ENCODE results near the gene SNAP29.
"Not testable (repeated sequence)": the region's sequence is repeated elsewhere in the genome, so short reads cannot be mapped to it uniquely, and the experiment has no call there.

Gene SNAP29

DNA sequence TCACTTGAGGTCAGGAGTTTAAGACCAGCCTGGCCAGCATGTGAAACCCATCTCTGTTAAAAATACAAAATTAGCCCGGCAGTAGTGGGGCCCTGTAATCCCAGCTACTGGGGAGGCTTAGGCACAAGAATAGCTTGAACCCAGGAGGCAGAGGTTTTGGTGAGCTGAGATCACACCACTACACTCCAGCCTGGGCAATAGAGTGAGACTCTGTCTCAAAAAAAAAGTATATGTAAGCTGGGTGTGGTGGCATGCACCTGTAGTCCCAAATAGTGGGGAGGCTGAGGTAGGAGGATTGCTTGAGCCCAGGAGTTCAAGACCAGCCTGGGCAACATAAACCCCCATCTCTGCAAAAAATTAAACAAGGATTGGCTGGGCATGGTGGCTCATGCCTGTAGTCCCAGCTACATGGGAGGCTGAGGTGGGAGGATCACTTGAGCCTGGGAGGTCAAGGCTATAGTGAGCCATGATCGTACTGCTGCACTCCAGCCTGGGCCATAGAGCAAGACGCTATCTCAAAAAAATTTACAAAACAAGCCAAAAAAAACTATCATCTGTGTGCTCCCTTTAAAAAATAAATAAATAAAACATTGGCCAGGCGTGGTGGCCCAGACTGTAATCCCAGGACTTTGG, 69.2 kb downstream of the SNAP29 start:
- no peak for DNase-seq (ENCODE audit: low read depth in 4 of 4, low spot score in 1 of 4)

DNA sequence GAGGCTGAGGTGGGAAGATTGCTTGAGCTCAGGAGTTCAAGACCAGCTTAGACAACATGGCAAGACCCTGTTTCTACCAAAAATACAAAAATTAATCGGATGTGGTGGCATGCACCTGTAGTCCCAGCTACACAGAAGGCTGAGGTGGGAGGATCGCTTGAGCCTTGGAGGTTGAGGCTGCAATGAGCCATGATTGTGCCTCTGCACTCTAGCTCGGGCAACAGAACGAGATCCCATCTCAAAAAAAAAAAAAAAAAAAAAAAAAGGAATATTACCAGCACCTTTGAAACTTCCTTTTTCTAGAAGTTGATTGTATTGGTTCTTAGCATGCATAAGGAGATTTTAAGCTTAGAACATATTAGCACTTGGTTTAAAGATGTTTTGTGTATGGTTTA, 69.8 kb downstream of the SNAP29 start:
- DNase-seq (ENCODE audit: low read depth in 4 of 4, low spot score in 1 of 4) = no peak

DNA sequence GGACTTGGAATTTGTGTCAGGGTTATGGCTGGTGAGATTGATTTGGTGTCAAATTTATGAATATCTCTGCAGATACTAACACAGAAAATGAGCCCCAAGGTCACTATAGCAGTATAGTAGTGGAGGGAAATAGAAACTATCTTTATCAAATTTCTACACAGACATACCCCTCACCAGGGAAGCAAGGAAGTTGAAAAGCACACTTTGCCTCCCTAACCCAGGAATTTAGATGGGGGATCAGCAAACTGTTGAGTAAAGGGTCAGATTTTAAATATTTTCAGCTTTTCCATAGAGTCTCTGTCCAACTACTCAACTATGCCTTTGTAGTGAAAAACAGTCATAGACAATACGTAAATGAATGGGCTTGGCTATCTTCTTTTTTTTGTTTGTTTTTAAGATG, 71.2 kb downstream of the SNAP29 start:
- no peak for DNase-seq (ENCODE audit: low read depth in 4 of 4, low spot score in 1 of 4)

DNA sequence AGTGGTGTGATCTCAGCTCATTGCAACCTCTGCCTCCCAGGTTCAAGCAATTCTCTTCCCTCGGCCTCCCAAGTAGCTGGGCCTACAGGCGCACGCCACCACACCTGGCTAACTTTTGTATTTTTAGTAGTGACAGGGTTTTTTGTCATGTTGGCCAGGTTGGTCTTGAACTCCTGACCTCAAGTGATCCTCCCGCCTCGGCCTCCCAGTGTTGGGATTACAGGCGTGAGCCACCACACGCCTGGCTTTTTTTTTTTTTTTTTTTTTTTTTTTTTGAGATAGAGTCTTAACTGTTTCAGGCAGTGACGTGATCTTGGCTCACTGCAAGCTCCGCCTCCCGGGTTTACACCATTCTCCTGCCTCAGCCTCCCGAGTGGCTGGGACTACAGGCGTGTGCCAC, 71.6 kb downstream of the SNAP29 start:
- not testable (repeated sequence) for DNase-seq (ENCODE audit: low read depth in 4 of 4, low spot score in 1 of 4)

DNA sequence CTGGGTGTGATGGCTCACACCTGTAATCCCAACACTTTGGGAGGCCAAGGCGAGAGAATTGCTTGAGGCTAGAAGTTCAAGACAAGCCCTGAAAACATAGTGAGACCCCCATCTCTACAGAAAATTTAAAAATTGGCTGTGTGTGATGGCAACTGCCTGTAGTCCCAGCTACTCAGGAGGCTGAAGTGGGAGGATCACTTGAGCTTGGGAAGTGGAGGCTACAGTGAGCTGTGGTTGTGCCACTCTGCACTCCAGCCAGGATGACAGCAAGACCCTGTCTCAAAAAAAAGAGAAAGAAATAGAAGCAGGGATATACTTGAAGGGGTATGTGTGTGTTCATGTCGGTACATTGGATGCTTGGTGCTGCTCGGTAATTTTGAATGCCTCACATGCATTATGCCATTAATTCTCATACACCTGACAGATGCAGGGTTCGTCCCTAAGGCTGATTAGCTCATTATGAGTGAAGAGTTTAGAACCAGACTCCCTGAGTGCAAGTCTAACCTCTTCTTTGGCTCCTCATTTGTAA, 72.4 kb downstream of the SNAP29 start:
- no peak for DNase-seq (ENCODE audit: low read depth in 4 of 4, low spot score in 1 of 4)

DNA sequence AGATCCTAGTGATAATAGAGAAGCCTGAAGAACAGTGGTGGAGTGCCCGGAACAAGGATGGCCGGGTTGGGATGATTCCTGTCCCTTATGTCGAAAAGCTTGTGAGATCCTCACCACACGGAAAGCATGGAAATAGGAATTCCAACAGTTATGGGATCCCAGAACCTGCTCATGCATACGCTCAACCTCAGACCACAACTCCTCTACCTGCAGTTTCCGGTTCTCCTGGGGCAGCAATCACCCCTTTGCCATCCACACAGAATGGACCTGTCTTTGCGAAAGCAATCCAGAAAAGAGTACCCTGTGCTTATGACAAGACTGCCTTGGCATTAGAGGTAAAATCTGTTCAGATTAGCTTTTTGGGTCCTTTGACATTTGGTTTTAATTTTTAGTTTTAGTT, 75.1 kb downstream of the SNAP29 start:
- no peak for DNase-seq (ENCODE audit: low read depth in 4 of 4, low spot score in 1 of 4)

DNA sequence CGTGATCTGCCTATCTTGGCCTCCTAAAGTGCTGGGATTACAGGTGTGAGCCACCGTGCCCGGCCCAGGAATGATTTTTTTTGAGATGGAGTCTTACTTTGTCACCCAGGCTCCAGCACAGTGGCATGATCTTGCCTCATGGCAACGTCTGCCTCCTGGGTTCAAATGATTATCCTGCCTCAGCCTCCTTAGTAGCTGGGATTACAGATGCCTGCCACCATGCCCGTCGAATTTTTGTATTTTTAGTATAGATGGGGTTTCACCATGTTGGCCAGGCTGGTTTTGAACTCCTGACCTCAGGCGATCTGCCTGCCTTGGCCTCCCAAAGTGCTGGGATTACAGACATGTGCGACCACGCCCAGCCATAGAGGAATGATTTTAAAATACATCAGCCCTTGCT, 76.2 kb downstream of the SNAP29 start:
- DNase-seq (ENCODE audit: low read depth in 4 of 4, low spot score in 1 of 4) = not testable (repeated sequence)

DNA sequence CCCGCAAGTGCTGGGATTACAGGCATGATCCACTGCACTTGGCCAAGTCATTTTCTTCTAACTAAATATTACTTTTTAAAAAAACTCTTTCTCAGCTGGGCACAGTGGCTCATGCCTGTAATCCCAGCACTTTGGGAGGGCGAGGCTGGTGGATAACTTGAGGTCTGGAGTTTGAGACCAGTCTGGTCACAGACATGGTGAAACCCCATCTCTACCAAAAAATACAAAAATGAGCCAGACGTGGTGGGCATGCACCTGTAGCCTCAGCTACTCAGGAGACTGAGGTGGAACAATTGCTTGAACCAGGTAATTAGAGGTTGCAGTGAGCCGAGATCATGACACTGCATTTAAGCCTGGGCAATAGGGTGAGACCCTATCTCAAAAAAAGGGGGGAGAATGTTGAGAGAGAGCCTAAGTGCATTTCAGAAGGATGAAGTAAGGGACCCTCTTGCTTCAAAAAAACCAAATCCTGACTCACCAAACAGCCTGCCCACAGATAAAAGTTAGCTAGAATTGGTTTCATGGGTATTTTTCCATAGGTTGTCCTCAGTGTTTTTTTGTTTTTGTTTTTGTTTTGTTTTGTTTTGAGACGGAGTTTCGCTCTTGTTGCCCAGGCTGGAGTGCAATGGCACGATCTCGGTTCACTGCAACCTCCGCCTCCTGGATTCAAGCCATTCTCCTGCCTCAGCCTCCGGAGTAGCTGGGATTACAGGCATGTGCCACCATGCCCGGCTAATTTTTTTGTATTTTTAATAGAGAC, 77.2 kb downstream of the SNAP29 start:
- not testable (repeated sequence) for DNase-seq (ENCODE audit: low read depth in 4 of 4, low spot score in 1 of 4)

DNA sequence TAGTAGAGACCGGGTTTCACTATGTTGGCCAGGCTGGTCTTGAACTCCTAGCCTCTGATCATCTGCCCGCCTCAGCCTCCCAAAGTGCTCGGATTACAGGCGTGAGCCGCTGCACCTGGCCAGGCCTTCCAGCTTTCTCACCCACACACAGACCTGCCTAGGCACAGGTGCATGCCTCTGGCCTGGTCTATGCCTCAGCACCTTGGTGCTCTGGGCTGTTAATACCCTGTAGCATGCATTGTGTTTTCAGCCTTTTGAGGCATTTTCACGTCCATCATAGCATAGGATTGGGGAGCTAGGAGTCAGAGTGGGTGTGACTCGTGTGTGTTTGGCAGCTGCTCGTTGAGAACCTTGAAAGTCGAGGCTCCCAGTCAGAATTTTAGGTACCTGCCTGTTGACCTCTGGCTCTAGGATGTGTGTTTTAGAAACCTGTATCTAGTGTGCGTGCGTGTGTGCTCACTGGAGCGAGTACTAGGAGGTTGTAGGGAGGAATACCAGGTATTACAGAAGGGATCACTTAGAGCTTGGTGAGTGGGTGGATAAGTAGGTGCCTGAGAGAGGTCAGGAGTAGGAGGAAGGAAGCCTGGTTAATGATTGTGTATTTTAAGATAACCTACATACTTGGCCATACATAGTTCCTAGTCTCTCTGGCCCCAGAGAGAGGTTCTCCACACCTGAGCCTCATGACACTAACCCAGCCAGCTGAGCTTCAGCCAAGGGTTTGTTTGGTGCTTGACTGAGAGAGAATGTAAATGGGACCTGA, 78.4 kb downstream of the SNAP29 start:
- DNase-seq (ENCODE audit: low read depth in 4 of 4, low spot score in 1 of 4) = no peak

DNA sequence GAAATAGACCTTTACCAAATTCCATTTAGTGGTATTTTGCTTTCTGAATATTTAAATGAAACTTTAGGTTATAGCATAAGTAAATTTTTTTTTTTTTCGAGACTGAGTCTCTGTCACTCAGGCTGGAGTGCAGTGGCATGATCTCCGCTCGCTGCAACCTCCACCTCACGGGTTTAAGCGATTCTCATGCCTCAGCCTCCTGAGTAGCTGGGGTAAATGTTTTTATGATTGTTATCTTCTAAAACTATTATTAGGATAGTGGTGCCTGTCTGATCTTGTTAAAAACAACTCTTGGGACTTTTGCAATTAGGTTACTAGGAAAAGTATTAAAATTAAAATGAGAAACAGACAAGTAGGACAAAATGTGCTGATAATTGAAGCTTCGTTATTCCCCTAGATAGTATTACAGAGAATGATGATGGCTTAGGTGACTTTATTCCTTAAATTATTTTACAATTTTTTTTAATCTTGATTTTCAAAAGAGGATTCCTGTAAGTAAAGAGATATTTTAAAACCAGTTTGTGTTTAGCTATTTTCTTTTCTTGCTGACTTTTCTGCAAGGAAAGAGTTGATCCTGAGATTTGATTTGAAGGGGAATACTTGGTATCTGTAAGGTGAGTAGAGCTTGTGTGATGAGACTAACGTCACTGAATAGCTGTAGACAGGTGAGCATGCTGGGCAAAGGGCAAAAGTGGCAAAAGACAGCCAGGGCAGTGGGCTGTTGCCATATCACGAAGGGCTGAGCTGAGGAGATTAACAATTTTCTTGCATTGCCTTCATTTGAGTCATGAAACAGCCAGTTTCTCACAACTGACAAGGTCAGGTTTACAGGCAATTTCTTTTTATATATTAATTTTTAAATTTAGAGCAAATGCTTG, 79.2 kb downstream of the SNAP29 start:
- DNase-seq (ENCODE audit: low read depth in 4 of 4, low spot score in 1 of 4) = no peak

DNA sequence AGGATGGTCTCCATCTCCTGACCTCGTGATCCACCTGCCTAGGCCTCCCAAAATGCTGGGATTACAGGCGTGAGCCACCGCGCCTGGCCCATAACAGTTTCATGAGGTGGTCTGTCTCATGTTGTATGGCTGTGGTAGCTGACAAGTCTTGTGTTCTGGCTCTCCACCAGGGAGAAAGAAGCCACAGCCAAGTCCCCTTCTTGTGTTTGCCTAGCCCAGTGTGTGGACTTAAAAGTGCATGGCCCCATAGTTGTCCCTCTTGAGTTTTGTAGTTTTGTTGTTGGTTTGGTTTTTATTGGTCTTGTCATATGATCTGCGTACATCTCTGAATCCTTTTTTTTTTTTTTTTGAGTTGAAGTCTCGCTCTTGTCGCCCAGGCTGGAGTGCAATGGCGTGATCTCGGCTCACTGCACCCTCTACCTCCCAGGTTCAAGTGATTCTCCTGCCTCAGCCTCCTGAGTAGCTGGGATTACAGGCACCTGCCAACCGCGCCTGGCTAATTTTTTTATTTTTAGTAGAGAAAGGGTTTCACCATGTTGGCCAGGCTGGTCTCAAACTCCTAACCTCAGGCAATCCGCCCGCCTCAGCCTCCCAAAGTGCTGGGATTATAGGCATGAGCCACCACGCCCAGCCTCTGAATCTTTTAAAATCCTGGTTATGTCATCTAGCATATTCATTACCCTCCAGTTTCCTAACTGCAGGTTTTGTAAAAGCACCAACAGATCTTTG, 80.8 kb downstream of the SNAP29 start:
- DNase-seq (ENCODE audit: low read depth in 4 of 4, low spot score in 1 of 4) = not testable (repeated sequence)

DNA sequence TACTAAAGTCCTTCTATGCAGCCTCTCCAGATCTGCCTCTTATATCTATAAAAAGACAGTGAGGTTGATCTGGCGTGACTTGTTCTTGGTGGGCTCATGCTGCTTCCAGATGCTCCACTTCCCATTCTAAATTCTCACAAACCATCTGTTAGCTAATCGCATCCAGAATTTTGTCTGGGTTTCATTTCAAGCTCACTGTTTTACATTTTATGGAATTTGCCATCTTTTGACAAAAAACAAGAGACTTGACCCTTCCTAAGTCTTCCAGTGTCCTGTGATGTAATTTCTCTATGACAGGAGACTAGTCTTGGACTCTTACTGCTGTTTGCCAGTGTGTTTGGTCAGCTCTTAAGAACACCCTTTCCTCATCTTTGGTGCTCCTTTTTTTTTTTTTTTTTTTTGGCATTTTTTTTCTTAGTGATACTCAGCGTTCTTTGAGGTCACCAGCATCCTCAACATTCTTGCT, 81.4 kb downstream of the SNAP29 start:
- no peak for DNase-seq (ENCODE audit: low read depth in 4 of 4, low spot score in 1 of 4)

Measured in stimulated activated CD4-positive, alpha-beta T cell treated with anti-CD3 and anti-CD28 coated beads, Interleukin-1b, Interleukin-23, amount 100 ng/mL, for 24 hours (primary cell).